ENCODE results near the gene PPID. TPM values are rescaled to one million over a fixed set of nuclear protein-coding genes. Genes with fewer than 3 reads are reported as not detected.

The PPID gene
- total and polyA plus RNA-seq, 2 of the 4 experiments (the other 2 are of a cell fraction) = 11.8 to 21.1 TPM

GRCh38 chr4:158756588-158756987 is 33.4 kb upstream of the PPID start:
- Histone ChIP-seq H3K18ac (ENCODE audit: low read depth, low read length) (no peak overlapping the region), H3K27me3 (ENCODE audit: control insufficient read depth, insufficient read depth, low read length) (no peaks in the 10 kb centered on the region), H3K23ac (ENCODE audit: low read depth, low read length) (no peak overlapping the region), H3K9me1 (ENCODE audit: insufficient read depth, low read length) (peaks cover 8% of the 10 kb centered on the region), H4K5ac (ENCODE audit: low read depth, low read length) (no peak overlapping the region), H4K20me1 (ENCODE audit: insufficient read depth, low read length) (no peaks in the 10 kb centered on the region), H4K91ac (ENCODE audit: insufficient read depth, low read depth, low read length) (no peak overlapping the region), H3K4ac (ENCODE audit: low read depth, low read length) (no peak overlapping the region), H3K9me3 (ENCODE audit: control insufficient read depth, insufficient read depth, low read length) (no peaks in the 10 kb centered on the region), H4K8ac (ENCODE audit: low read depth in 2 of 2, low read length in 2 of 2) (no peak overlapping the region), H2AK5ac (ENCODE audit: low read depth, low read length) (no peak overlapping the region), H3K36me3 (ENCODE audit: control insufficient read depth, insufficient read depth, low read length) (no peaks in the 10 kb centered on the region), H3K4me2 (ENCODE audit: low read depth, low read length) (no peak overlapping the region), H3K27ac (ENCODE audit: insufficient read depth, low read length) (no peak overlapping the region), H2BK15ac (ENCODE audit: low read depth, low read length) (no peak overlapping the region), H2BK5ac (ENCODE audit: low read depth, low read length, poor library complexity, severe bottlenecking) (no peak overlapping the region), H2BK120ac (ENCODE audit: low read depth, low read length) (no peak overlapping the region), H3K56ac (ENCODE audit: extremely low read depth, insufficient read depth, low read length) (no peak overlapping the region), H3K4me1 (ENCODE audit: control insufficient read depth, insufficient read depth, low read length) (peaks cover 7% of the 10 kb centered on the region; the same call in 1 of the 2 replicates), H2AK9ac (replicated peaks; ENCODE audit: low read depth, low read length, poor library complexity) (no peak overlapping the region), H2AFZ (replicated peaks; ENCODE audit: low read length, poor library complexity) (no peak overlapping the region), H3K79me1 (ENCODE audit: low read depth in 1 of 2, low read length in 2 of 2) (no peaks in the 10 kb centered on the region), H3K14ac (replicated peaks; ENCODE audit: low read depth, low read length) (no peak overlapping the region), H3K9ac (ENCODE audit: low read depth, low read length) (no peak overlapping the region), H2BK20ac (ENCODE audit: low read depth, low read length) (no peak overlapping the region), H3K4me3 (ENCODE audit: insufficient read depth, low read depth, low read length) (no peak overlapping the region)
- no TSS peak for BruUV-seq (replicated peaks)
- no peak for ATAC-seq (ENCODE audit: low read depth)
- POLR2A ChIA-PET (ENCODE audit: unreplicated experiment) = no interaction called here
- no peak for DNase-seq
- CTCF ChIA-PET = interaction anchor here (0.7 kb wide), 1 partner anchor 510 kb away, joined by 3 read pairs; no protein-coding TSS in a partner anchor
- in situ Hi-C loops (cut with MboI; ENCODE audit: low sequenced_read_pairs) (no loop called here), intact Hi-C loops (cut with micrococcal nuclease) (no loop called here), dilution Hi-C loops (cut with HindIII; ENCODE audit: low sequenced_read_pairs, unreplicated experiment) (no loop called here)
- no peak for TF ChIP-seq CEBPB (IDR thresholded peaks at IDR 0.05; ENCODE audit: low read depth, low read length)
- TF ChIP-seq RCOR1 (IDR thresholded peaks at IDR 0.05; ENCODE audit: insufficient replicate concordance, low read length) = no peak
- TF ChIP-seq USF2 (IDR thresholded peaks at IDR 0.05; ENCODE audit: low read depth, low read length) = no peak
- TF ChIP-seq BHLHE40 (IDR thresholded peaks at IDR 0.05; ENCODE audit: low read depth, low read length) = no peak
- no peak for TF ChIP-seq FOS (IDR thresholded peaks at IDR 0.05; ENCODE audit: low read depth, low read length)
- TF ChIP-seq CTCF (conservative IDR thresholded peaks at IDR 0.05; ENCODE audit: low read depth, low read length) = no peak
- no peak for TF ChIP-seq MAFK (IDR thresholded peaks at IDR 0.05; ENCODE audit: low read depth, low read length)
- TF ChIP-seq POLR2A (IDR thresholded peaks at IDR 0.05; ENCODE audit: low read depth, low read length) = no peak
- no peak for TF ChIP-seq MAZ (IDR thresholded peaks at IDR 0.05; ENCODE audit: borderline replicate concordance, low read depth, low read length)
- TF ChIP-seq MXI1 (IDR thresholded peaks at IDR 0.05; ENCODE audit: borderline replicate concordance, low read depth, low read length) = no peak
- no peak for TF ChIP-seq SMC3 (IDR thresholded peaks at IDR 0.05; ENCODE audit: low read depth, low read length)

Measured in IMR-90 (cell line).